IMR-90 (cell line): ENCODE measurements around the gene BBS7. TPM values are rescaled to one million over a fixed set of nuclear protein-coding genes. Genes with fewer than 3 reads are reported as not detected.

Experiments
- ATAC-seq: fragments of 200-7000 bp; cut with Tn5 transposase; 2 replicates; pipeline ENCODE4 v1.9.1; 2020; ENCODE audit warnings: low read depth, mild to moderate bottlenecking, moderate library complexity
- BruUV-seq: library from RNA; stranded (reverse); fragments of 400-500 nt; replicated peaks from 2 replicates; lab custom pipeline; 2021; lab: Mats Ljungman, UMichigan
- CTCF ChIA-PET: fragments of 300-600 bp; formaldehyde crosslinking; extraction: SDS; loops from one replicate; lab custom pipeline; 2021; ENCODE audit warnings: antibody characterized with exemption; lab: Yijun Ruan, JAX
- POLR2A ChIA-PET: fragments of 300-600 bp; sonication (Branson Sonifier 250); formaldehyde crosslinking; loops from one replicate; lab custom pipeline; 2022; ENCODE audit warnings: antibody characterized with exemption; ENCODE audit not compliant: unreplicated experiment; lab: Charles Lee
- DNase-seq: peaks from one replicate; pipeline ENCODE4 v3.0.0; 2013
- H2AFZ ChIP-seq: replicated peaks from 2 replicates; pipeline ENCODE3; 2013; ENCODE audit warnings: low read length, mild to moderate bottlenecking; ENCODE audit not compliant: poor library complexity
- H2AK5ac ChIP-seq: 2 replicates; pipeline ENCODE4 v1.6.1; 2013; ENCODE audit warnings: low read depth, low read length, inconsistent platforms
- H2AK9ac ChIP-seq: replicated peaks from 2 replicates; pipeline ENCODE3; 2013; ENCODE audit warnings: mild to moderate bottlenecking, low read depth, low read length, moderate library complexity; ENCODE audit not compliant: poor library complexity
- H2BK120ac ChIP-seq: 2 replicates; pipeline ENCODE4 v1.6.1; 2013; ENCODE audit warnings: low read depth, low read length, inconsistent platforms
- H2BK15ac ChIP-seq: 3 replicates; pipeline ENCODE4 v1.6.1; 2013; ENCODE audit warnings: low read depth, low read length, inconsistent platforms
- H2BK20ac ChIP-seq: 2 replicates; pipeline ENCODE4 v1.6.1; 2013; ENCODE audit warnings: low read depth, mild to moderate bottlenecking, inconsistent platforms, low read length, moderate library complexity
- H2BK5ac ChIP-seq: 2 replicates; pipeline ENCODE4 v1.6.1; 2013; ENCODE audit warnings: mild to moderate bottlenecking, low read depth, low read length, inconsistent platforms; ENCODE audit not compliant: poor library complexity, severe bottlenecking
- H3K14ac ChIP-seq: replicated peaks from 2 replicates; pipeline ENCODE4 v1.6.1; 2013; ENCODE audit warnings: low read depth, low read length, inconsistent platforms
- H3K18ac ChIP-seq: 2 replicates; pipeline ENCODE4 v1.6.1; 2013; ENCODE audit warnings: low read depth, low read length, control low read depth
- H3K23ac ChIP-seq: 2 replicates; pipeline ENCODE4 v1.6.1; 2013; ENCODE audit warnings: low read depth, low read length, inconsistent platforms
- H3K27ac ChIP-seq: 2 replicates; pipeline ENCODE4 v1.5.1; 2013; ENCODE audit warnings: mild to moderate bottlenecking, control low read depth, low read length; ENCODE audit not compliant: insufficient read depth
- H3K27me3 ChIP-seq: 2 replicates; pipeline ENCODE4 v1.6.1; 2013; ENCODE audit warnings: low read length; ENCODE audit not compliant: control insufficient read depth, insufficient read depth
- H3K36me3 ChIP-seq: 2 replicates; pipeline ENCODE4 v1.6.1; 2013; ENCODE audit warnings: low read length, mixed read lengths; ENCODE audit not compliant: control insufficient read depth, insufficient read depth
- H3K4ac ChIP-seq: 2 replicates; pipeline ENCODE4 v1.6.1; 2013; ENCODE audit warnings: low read depth, low read length, inconsistent platforms
- H3K4me1 ChIP-seq: 2 replicates; pipeline ENCODE4 v1.6.1; 2013; ENCODE audit warnings: low read length, mixed read lengths; ENCODE audit not compliant: control insufficient read depth, insufficient read depth
- H3K4me2 ChIP-seq: 2 replicates; pipeline ENCODE4 v1.6.1; 2013; ENCODE audit warnings: low read depth, mild to moderate bottlenecking, control low read depth, low read length, moderate library complexity
- H3K4me3 ChIP-seq: 2 replicates; pipeline ENCODE4 v1.5.1; 2013; ENCODE audit warnings: low read depth, mild to moderate bottlenecking, control low read depth, low read length, moderate library complexity; ENCODE audit not compliant: insufficient read depth
- H3K56ac ChIP-seq: 2 replicates; pipeline ENCODE4 v1.6.1; 2013; ENCODE audit warnings: low read length, inconsistent platforms; ENCODE audit not compliant: insufficient read depth; ENCODE audit errors: extremely low read depth
- H3K79me1 ChIP-seq, 2 experiments: 2 replicates each; pipeline ENCODE4 v1.6.1; 2013; ENCODE audit warnings: low read length in 2 of 2, inconsistent platforms in 1 of 2, low read depth in 1 of 2
- H3K9ac ChIP-seq: 2 replicates; pipeline ENCODE4 v1.6.1; 2013; ENCODE audit warnings: low read depth, low read length, control low read depth
- H3K9me1 ChIP-seq: 2 replicates; pipeline ENCODE4 v1.6.1; 2013; ENCODE audit warnings: low read length, inconsistent platforms; ENCODE audit not compliant: insufficient read depth
- H3K9me3 ChIP-seq: 2 replicates; pipeline ENCODE4 v1.6.1; 2013; ENCODE audit warnings: low read length; ENCODE audit not compliant: control insufficient read depth, insufficient read depth
- H4K20me1 ChIP-seq: 2 replicates; pipeline ENCODE4 v1.6.1; 2013; ENCODE audit warnings: low read length, inconsistent platforms; ENCODE audit not compliant: insufficient read depth
- H4K5ac ChIP-seq: 2 replicates; pipeline ENCODE4 v1.6.1; 2013; ENCODE audit warnings: mild to moderate bottlenecking, low read depth, low read length, control low read depth
- H4K8ac ChIP-seq, 2 experiments: 2 replicates each; pipeline ENCODE4 v1.6.1; 2013; ENCODE audit warnings: low read depth in 2 of 2, low read length in 2 of 2, control low read depth in 1 of 2, inconsistent platforms in 1 of 2
- H4K91ac ChIP-seq: 2 replicates; pipeline ENCODE4 v1.6.1; 2013; ENCODE audit warnings: low read depth, low read length, inconsistent platforms; ENCODE audit not compliant: insufficient read depth
- MAFK ChIP-seq: IDR thresholded peaks from 2 replicates; pipeline ENCODE4 v1.6.1; 2012; ENCODE audit warnings: low read depth, low read length, improper control_type of control experiment
- NFE2L2 ChIP-seq: fragments of 150-350 bp; IDR thresholded peaks from 2 replicates; pipeline ENCODE4 v1.6.1; 2016; ENCODE audit warnings: low read depth, mild to moderate bottlenecking, low read length
- WGBS, 2 experiments: methylation state at CpG; one replicate each; pipeline versions ENCODE4 v1.1.5 to v1.1.7; 2013; ENCODE audit warnings: missing lambda C conversion rate in 2 of 2; ENCODE audit not compliant: insufficient read length in 1 of 2; ENCODE audit errors: extremely low coverage in 2 of 2; 5-methylcytosine and 5-hydroxymethylcytosine counted together
- dilution Hi-C: fragments of 300-500 bp; cut with HindIII; formaldehyde crosslinking; loops from one replicate; pipeline ENCODE4 v1.14.3; 2018; ENCODE audit warnings: low sequenced_read_pairs; ENCODE audit not compliant: unreplicated experiment
- in situ Hi-C: fragments of 300-500 bp; cut with MboI; formaldehyde crosslinking; loops from 3 replicates; pipeline ENCODE4 v1.14.3; 2019; ENCODE audit warnings: low sequenced_read_pairs, inconsistent platforms, mixed read lengths
- intact Hi-C: fragments of 100-400 bp; cut with micrococcal nuclease; formaldehyde crosslinking; loops from 2 replicates; pipeline ENCODE4 v1.10.0; 2022
- polyA plus RNA-seq, 3 experiments: library from polyadenylated mRNA; depleted of rRNA; stranded (reverse); fragments of >200 nt; gene quantifications; 2 replicates each; pipeline ENCODE4 v1.2.3, GENCODE V29; 2012; ENCODE audit warnings: low replicate concordance in 1 of 3
- total RNA-seq: library from RNA; depleted of rRNA; stranded (reverse); fragments of >200 nt; gene quantifications from 2 replicates; pipeline ENCODE4 v1.2.3, GENCODE V29; 2012

Gene BBS7
- total and polyA plus RNA-seq, 2 of the 4 experiments (the other 2 are of a cell fraction) = 23.0 to 32.3 TPM

- no peak overlapping the region for H2AK9ac ChIP-seq
- no peak overlapping the region for H2BK15ac ChIP-seq
- ATAC-seq = no peak
- no peak overlapping the region for H3K4ac ChIP-seq
- H3K79me1 ChIP-seq = no peaks in the 10 kb centered on the region
- H3K56ac ChIP-seq = no peak overlapping the region
- H2BK120ac ChIP-seq = no peak overlapping the region
- H3K4me2 ChIP-seq = no peak overlapping the region
- H2AFZ ChIP-seq = no peak overlapping the region
- no peak overlapping the region for H3K23ac ChIP-seq
- no peak overlapping the region for H4K5ac ChIP-seq
- no peaks in the 10 kb centered on the region for H3K9me1 ChIP-seq
- no peak overlapping the region for H3K18ac ChIP-seq
- no peak overlapping the region for H2BK20ac ChIP-seq
- no peaks in the 10 kb centered on the region for H3K4me1 ChIP-seq
- no peak overlapping the region for H4K8ac ChIP-seq
- dilution Hi-C loops (no loop called here), in situ Hi-C loops (no loop called here), intact Hi-C loops (no loop called here)
- TF ChIP-seq MAFK (no peak), NFE2L2 (peak; percentile 65; the same call in 1 of the 2 replicates)
- H3K27ac ChIP-seq = no peak overlapping the region
- DNase-seq = no peak
- no peaks in the 10 kb centered on the region for H4K20me1 ChIP-seq
- H3K9ac ChIP-seq = no peak overlapping the region
- no peak overlapping the region for H2AK5ac ChIP-seq
- H3K14ac ChIP-seq = no peak overlapping the region
- no peaks in the 10 kb centered on the region for H3K27me3 ChIP-seq
- H3K9me3 ChIP-seq = no peaks in the 10 kb centered on the region
- CTCF ChIA-PET = interaction anchor here (1.5 kb wide), 1 partner anchor 13 kb away, joined by 4 read pairs; no protein-coding TSS in a partner anchor
- H2BK5ac ChIP-seq = no peak overlapping the region
- WGBS, 2 experiments = no CpG with 5 or more reads among the region's 1 CpG
- no TSS peak for BruUV-seq
- H3K4me3 ChIP-seq = no peak overlapping the region
- POLR2A ChIA-PET = no interaction called here
- no peaks in the 10 kb centered on the region for H3K36me3 ChIP-seq
- H4K91ac ChIP-seq = no peak overlapping the region
These were observed 17.9 kb upstream of the BBS7 start for GRCh38 chr4:121888134-121888533.
